A549 (cell line): ENCODE results near the gene MLPH.

ENCODE experiments used
- EHMT2 ChIP-seq: fragments of 200-600 bp; sonication (generic); IDR thresholded peaks from 2 replicates; pipeline ENCODE4 v1.6.1; 2016; ENCODE audit warnings: antibody characterized with exemption, low read depth, mild to moderate bottlenecking, moderate library complexity
- HDAC2 ChIP-seq: fragments of 200-600 bp; sonication (generic); IDR thresholded peaks from 2 replicates; pipeline ENCODE4 v1.6.1; 2016
- TF ChIP-seq, protein P1 (sequence below): fragments of 150-350 bp; IDR thresholded peaks from 2 replicates; pipeline ENCODE4 v1.6.1; 2014; ENCODE audit warnings: low read depth, mild to moderate bottlenecking, low read length

DNA sequence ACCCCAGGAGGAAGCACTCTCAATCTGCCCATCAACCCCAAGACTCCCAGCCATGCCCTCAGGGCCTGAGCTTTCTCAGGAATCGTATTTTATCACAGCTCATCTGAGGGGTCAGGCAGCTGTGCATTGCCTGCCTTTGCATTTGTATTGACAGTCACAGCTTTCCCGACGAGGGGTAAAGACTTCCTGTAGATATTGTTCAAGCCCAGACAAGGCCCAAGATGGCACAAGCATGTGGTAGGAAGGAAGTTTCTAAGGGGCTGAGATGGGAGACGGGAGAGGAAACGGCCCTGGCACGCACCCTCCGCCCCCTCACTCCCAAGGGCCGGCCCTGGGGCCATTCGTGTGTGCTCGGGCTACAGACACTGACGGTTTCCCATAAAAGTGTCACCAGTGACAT, 45.1 kb downstream of the MLPH start:
- TF ChIP-seq, protein P1, sequence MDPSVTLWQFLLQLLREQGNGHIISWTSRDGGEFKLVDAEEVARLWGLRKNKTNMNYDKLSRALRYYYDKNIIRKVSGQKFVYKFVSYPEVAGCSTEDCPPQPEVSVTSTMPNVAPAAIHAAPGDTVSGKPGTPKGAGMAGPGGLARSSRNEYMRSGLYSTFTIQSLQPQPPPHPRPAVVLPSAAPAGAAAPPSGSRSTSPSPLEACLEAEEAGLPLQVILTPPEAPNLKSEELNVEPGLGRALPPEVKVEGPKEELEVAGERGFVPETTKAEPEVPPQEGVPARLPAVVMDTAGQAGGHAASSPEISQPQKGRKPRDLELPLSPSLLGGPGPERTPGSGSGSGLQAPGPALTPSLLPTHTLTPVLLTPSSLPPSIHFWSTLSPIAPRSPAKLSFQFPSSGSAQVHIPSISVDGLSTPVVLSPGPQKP, result no peak
- TF ChIP-seq HDAC2 (no peak), EHMT2 (no peak)
